Naive B cell (primary cell): ENCODE data around the gene MRPS7. TPM values are rescaled to one million over a fixed set of nuclear protein-coding genes. Genes with fewer than 3 reads are reported as not detected.

ENCODE experiments used
- ATAC-seq, 2 donors: fragments of 150-1000 bp; cut with Tn5 transposase; 2 replicates each; pipeline ENCODE4 v1.10.0; 2021; ENCODE audit warnings: low read depth in 2 of 2, mild to moderate bottlenecking in 2 of 2, moderate library complexity in 2 of 2
- DNase-seq: peaks from one replicate; pipeline ENCODE4 v3.0.0; 2022
- H3K27ac Mint-ChIP-seq, 6 donors: one replicate each; pipeline ENCODE4 v1.8.0; 2020 to 2022; ENCODE audit warnings: mild to moderate bottlenecking in 6 of 6, mixed read lengths in 6 of 6, moderate library complexity in 5 of 6, inconsistent platforms in 2 of 6
- H3K27me3 Mint-ChIP-seq, 3 donors: one replicate each; pipeline ENCODE4 v1.8.0; 2021 to 2022; ENCODE audit warnings: mixed read lengths in 3 of 3, mild to moderate bottlenecking in 1 of 3
- H3K36me3 Mint-ChIP-seq, 2 donors: one replicate each; pipeline ENCODE4 v1.8.0; 2020 to 2022; ENCODE audit warnings: mixed read lengths in 2 of 2, inconsistent platforms in 1 of 2, mild to moderate bottlenecking in 1 of 2
- H3K4me1 Mint-ChIP-seq, 3 donors: one replicate each; pipeline ENCODE4 v1.8.0; 2020 to 2022; ENCODE audit warnings: mixed read lengths in 3 of 3, inconsistent platforms in 1 of 3, mild to moderate bottlenecking in 1 of 3, moderate library complexity in 1 of 3
- H3K4me3 Mint-ChIP-seq, 8 donors: one replicate each; pipeline ENCODE4 v1.8.0; 2020 to 2022; ENCODE audit warnings: mild to moderate bottlenecking in 8 of 8, mixed read lengths in 8 of 8, moderate library complexity in 8 of 8, inconsistent platforms in 2 of 8
- H3K9me3 Mint-ChIP-seq, 7 donors: one replicate each; pipeline ENCODE4 v1.8.0; 2020 to 2022; ENCODE audit warnings: mixed read lengths in 7 of 7, mild to moderate bottlenecking in 5 of 7, inconsistent platforms in 2 of 7, moderate library complexity in 1 of 7
- polyA plus RNA-seq, 6 donors: library from polyadenylated mRNA; unstranded; fragments of 300-500 nt; fragmentation: Illumina TruSeq; gene quantifications; one replicate each; pipeline ENCODE4 v1.2.3, GENCODE V29; 2021; ENCODE audit warnings: low read depth in 6 of 6

The MRPS7 gene
- polyA plus RNA-seq, 6 donors from 2014 or later, result 70.1 to 103 (median 94.4) TPM

DNA sequence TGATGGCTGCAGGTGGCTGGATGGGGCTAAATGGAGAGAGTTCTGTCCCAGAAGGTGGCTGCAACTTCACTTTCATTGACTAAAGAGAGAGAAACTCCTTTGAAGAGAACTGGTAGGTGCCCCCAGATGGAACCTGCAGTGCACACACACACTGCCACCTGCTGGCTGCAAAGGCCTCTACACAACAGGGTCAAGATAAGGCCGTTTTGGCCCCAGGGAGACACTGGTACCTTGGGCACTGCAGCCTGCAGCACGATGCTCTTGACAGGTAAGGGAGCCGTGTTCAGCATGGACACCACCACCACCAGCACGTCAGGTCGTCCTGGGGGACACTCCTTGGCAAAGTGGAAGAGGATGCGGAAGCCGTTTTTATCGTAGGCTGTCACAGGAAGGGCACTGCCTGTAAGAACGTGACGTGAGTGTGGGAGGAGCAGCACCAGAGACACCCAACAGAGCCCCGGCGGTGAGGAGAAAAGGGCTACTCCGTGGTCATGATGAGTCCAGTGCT, 22.9 kb upstream of the MRPS7 start:
- peak overlapping the region in 4 of 6 donors; percentile 61 to 94 (median 83) for H3K27ac Mint-ChIP-seq
- H3K36me3 Mint-ChIP-seq, result peaks cover 4 to 19% of the 10 kb centered on the region in 2 donors
- ATAC-seq (peak; percentile 60 to 78), DNase-seq (peak; percentile 49)
- no peaks in the 10 kb centered on the region for H3K9me3 Mint-ChIP-seq
- peaks cover 9 to 19% (median 12%) of the 10 kb centered on the region in 3 donors for H3K4me1 Mint-ChIP-seq
- H3K27me3 Mint-ChIP-seq, result no peaks in the 10 kb centered on the region
- H3K4me3 Mint-ChIP-seq, result peak overlapping the region in 2 of 8 donors; percentile 83 to 87

DNA sequence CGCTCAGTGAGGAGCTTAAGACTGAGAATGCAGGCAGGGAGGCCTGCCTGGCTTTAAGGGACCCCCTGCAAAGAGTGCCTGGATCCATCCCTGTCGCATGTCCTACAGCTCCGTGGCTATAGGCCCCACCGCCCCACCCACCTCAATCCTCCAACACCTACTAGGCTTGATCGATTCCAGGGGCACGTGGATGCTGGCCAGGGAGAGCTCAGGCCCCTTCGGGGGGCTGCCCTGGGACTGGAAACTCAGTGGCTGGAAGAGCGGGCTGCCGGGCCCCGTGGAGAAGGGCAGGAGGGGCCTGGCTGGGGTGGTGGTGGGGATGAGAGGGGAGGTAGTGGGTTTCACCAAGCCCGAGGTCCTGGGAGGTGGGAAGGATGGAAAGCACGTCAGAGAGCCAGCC, 22.5 kb upstream of the MRPS7 start:
- DNase-seq (no peak), ATAC-seq (no peak)
- Mint-ChIP-seq H3K9me3 (no peaks in the 10 kb centered on the region), H3K27ac (peak overlapping the region in 2 of 6 donors; percentile 77 to 94), H3K36me3 (peaks cover 4 to 18% of the 10 kb centered on the region in 2 donors), H3K27me3 (no peaks in the 10 kb centered on the region), H3K4me3 (no peak overlapping the region), H3K4me1 (peaks cover 12 to 19% (median 12%) of the 10 kb centered on the region in 3 donors)

DNA sequence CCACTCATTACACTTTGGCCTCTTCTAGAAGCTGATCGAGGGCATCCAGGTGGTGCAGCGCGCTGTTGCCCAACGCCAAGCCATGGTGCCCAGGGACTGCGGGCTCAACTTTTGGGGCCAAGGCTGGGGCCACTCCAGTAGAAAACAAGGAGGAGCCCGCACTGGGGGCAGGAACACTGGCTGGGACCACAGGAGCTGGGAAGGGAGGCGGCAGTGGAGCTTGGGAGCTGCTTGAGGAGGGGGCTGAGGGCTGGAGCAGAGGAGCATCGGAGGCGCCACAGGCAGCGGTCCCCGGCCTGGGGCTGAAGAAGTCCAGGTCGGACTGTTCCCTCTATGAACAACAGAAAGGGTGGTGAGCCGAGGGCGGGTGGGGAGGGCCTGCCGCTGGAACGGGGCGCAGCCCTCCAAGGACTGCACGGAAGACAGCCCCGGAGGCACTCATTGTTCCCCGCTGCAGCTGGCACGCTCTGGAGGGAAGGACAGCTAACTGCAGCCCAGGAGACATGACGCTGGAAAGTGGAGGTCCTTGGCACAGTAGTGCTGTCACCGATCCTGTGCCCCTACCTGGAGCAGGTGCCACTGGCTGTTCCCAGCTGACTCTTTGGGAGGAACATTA, 21.8 kb upstream of the MRPS7 start:
- no peak overlapping the region for H3K4me3 Mint-ChIP-seq
- DNase-seq (no peak), ATAC-seq (no peak)
- H3K27me3 Mint-ChIP-seq, result no peaks in the 10 kb centered on the region
- H3K4me1 Mint-ChIP-seq, result peaks cover 17 to 24% (median 18%) of the 10 kb centered on the region in 3 donors
- peak overlapping the region in 4 of 6 donors; percentile 26 to 84 (median 56) for H3K27ac Mint-ChIP-seq
- no peaks in the 10 kb centered on the region for H3K9me3 Mint-ChIP-seq
- peaks cover 4 to 11% of the 10 kb centered on the region in 2 donors for H3K36me3 Mint-ChIP-seq

DNA sequence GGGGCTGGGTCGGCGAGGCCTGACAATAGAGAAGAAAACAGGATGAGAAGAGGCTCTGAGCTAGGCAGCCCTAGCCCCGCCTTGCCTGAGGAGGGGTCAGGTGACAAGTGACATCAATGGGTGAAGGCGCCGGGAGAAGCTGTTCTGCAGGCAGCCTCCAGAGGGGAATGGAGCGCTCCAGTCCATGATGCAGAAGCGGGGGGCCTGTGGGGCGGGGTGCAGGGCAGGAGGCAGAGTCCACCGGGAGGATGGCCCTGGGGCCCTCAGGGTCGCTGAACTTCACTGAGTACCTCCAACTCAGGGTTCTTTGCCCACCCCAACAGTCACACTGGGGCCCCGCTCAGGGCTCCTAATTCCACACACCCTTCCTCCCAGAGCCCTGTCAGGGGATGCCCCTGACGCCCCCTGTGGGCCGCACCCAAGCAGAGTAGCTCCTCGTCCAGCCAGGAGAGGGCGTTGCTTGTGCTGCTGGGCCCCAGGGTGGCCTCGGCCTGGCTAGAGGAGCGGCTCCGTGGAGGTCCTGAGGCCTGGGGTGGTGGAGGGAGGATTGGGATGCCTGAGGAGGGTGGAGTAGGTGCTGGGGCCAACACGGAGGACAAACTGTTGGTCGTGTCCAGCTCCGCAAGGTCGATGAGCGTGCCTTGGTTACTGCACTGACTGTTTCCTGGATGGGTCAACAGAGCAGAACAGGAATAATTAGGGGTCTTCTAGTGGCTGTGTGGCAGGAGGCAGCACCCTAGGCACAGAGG, 21.1 kb upstream of the MRPS7 start:
- DNase-seq, result no peak
- no peak overlapping the region for H3K4me3 Mint-ChIP-seq
- H3K27me3 Mint-ChIP-seq, result no peaks in the 10 kb centered on the region
- H3K27ac Mint-ChIP-seq, result peak overlapping the region in 4 of 6 donors; percentile 26 to 80 (median 69)
- no peaks in the 10 kb centered on the region for H3K9me3 Mint-ChIP-seq
- ATAC-seq, result no peak
- H3K36me3 Mint-ChIP-seq, result peaks cover 4 to 7% of the 10 kb centered on the region in 2 donors
- peaks cover 17 to 25% (median 20%) of the 10 kb centered on the region in 3 donors for H3K4me1 Mint-ChIP-seq

DNA sequence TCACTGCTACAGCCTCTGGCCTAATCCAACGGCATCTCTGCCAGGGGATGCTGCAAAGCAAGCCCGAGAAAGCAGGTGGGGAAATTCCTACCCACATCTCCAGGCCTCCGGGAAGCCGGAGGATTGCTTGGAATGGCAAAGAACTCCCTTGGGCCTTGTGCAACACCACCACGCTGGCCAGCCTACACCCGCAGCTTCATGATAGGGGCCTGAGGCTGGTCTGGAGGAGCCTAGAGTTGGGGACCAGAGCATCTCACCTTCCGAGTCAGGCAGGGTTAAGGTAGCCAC, 20.6 kb upstream of the MRPS7 start:
- Mint-ChIP-seq H3K9me3 (no peaks in the 10 kb centered on the region), H3K36me3 (peaks cover 4 to 7% of the 10 kb centered on the region in 2 donors), H3K27ac (no peak overlapping the region), H3K27me3 (no peaks in the 10 kb centered on the region), H3K4me3 (no peak overlapping the region), H3K4me1 (peaks cover 17 to 30% (median 21%) of the 10 kb centered on the region in 3 donors)
- DNase-seq, result no peak
- ATAC-seq, result no peak

DNA sequence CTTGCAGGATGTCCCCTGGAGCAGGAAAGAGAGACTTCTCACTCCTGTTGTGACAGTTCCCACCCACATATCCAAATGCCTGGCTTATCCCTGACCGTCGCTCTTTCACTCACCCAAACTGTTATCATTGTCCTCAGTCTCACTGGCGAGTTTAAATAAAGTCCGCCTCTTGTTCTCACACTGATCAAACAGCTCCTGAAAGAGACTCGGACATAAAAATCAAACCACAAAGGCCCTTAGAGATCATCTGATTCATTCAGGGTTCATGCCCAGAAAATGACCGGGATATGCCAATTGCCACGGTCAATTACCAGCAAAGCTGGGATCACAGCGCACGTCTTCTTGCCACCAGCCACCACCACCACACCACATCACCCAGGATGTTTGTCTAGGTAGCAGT, 20.2 kb upstream of the MRPS7 start:
- Mint-ChIP-seq H3K27me3 (no peaks in the 10 kb centered on the region), H3K9me3 (no peaks in the 10 kb centered on the region), H3K27ac (peak overlapping the region in 3 of 6 donors; percentile 81 to 87 (median 83)), H3K4me1 (peaks cover 17 to 30% (median 24%) of the 10 kb centered on the region in 3 donors), H3K36me3 (peaks cover 4 to 7% of the 10 kb centered on the region in 2 donors), H3K4me3 (no peak overlapping the region)
- DNase-seq, result no peak
- ATAC-seq, result no peak

DNA sequence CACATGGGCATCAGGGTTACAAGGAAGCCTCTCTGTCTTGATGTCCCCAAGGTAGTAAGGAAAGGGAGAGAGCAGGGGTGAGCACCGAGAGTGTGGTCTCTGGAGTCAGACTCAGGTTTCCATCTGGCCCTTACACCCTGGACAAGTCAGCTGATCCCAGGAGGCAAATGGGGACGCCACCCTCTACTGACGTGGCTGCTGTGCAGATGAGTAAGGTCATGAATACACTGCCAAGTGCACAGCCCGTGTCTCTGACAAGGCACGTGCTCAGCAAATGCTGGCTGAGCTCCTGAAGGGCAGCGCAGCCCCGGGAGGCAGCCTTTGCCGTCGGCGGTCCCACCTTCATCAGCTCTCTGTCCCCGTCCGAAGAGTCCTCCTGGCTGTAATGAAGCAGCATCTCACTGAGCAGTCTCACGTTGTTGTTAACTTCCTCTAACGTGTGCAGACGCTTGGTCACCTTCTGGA, 19.7 kb upstream of the MRPS7 start:
- H3K4me1 Mint-ChIP-seq, result peaks cover 21 to 30% (median 24%) of the 10 kb centered on the region in 3 donors
- H3K4me3 Mint-ChIP-seq, result peak overlapping the region in 1 of 8 donors; percentile 36
- H3K27me3 Mint-ChIP-seq, result no peaks in the 10 kb centered on the region
- peaks cover 4 to 7% of the 10 kb centered on the region in 2 donors for H3K36me3 Mint-ChIP-seq
- DNase-seq (no peak), ATAC-seq (peak in 1 of 2 donors; percentile 3)
- H3K27ac Mint-ChIP-seq, result peak overlapping the region in 5 of 6 donors; percentile 27 to 87 (median 62)
- no peaks in the 10 kb centered on the region for H3K9me3 Mint-ChIP-seq

DNA sequence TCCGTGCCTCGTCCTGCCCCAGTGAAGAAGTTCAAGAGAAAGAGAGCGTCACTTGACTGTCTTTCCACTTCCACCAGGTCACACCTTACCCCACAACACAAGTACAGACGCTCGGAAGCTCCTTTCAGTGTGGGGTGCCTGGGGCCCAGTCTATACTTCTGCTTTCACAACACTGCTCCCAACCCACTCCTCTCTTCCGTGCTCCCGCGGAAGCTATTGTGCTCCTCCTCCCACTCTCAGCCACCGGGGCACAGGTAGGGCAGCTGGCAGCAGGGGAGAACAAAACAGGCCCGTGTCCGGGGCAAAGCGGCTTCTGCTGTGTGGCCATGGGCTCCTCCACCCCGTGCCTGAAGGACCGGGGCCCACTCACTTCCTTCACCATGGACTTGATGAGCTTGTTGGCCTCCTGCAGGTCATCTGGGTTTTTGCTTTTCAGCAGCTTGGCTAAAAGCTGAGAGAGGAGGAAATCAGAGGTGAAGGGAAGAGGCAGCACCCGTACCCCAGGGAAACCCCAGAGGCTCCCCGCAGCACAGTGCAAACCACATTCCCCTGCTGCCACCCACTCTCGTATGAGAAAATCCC, 19.1 kb upstream of the MRPS7 start:
- H3K4me1 Mint-ChIP-seq, result peaks cover 21 to 30% (median 24%) of the 10 kb centered on the region in 3 donors
- peak; percentile 54 to 65 for ATAC-seq
- H3K27me3 Mint-ChIP-seq, result no peaks in the 10 kb centered on the region
- DNase-seq, result no peak
- peak overlapping the region in 4 of 6 donors; percentile 38 to 87 (median 64) for H3K27ac Mint-ChIP-seq
- H3K36me3 Mint-ChIP-seq, result peaks cover 4 to 7% of the 10 kb centered on the region in 2 donors
- H3K9me3 Mint-ChIP-seq, result no peaks in the 10 kb centered on the region
- H3K4me3 Mint-ChIP-seq, result peak overlapping the region in 1 of 8 donors; percentile 36

DNA sequence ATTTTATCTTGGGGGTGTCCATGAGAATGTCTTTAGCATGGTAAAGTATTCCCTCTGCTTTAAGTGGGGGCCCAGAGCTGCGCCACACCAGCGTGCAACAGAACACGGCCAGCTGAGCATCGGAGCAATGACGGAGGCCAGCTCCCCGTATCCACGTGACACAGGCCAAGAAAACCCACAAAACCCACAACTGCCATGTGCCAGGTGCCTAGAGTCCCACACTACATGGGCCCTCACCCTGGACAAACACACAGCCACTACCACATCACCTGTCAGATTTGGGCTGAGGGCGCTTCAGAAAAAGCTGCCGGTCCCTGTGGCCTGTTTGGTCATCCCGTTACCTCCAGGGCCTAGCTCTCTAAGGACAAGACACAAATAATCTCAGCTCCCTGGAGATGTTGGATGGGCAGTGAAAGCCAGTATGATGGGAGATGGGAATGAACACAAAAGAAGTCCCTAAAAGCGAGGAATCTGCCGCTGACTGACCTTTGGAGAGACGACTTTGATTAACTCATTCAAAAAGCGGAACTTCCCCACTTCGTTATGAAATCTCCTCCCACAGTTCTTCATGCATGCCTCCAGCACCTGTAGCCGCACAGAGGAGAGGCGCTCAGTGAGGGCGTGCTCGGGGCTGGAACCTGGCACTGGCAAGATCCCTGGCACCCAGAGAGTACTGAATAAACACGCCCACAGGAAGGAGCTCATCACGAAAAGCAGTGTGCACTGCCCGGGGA, 17.4 kb upstream of the MRPS7 start:
- DNase-seq (peak; percentile 37), ATAC-seq (peak; percentile 69 to 76)
- Mint-ChIP-seq H3K27me3 (no peaks in the 10 kb centered on the region), H3K4me1 (peaks cover 17 to 26% (median 21%) of the 10 kb centered on the region in 3 donors), H3K27ac (peak overlapping the region; percentile 78 to 93 (median 90)), H3K36me3 (peaks cover 0 to 4% of the 10 kb centered on the region in 2 donors), H3K9me3 (no peaks in the 10 kb centered on the region), H3K4me3 (peak overlapping the region in 6 of 8 donors; percentile 2 to 85 (median 45))

DNA sequence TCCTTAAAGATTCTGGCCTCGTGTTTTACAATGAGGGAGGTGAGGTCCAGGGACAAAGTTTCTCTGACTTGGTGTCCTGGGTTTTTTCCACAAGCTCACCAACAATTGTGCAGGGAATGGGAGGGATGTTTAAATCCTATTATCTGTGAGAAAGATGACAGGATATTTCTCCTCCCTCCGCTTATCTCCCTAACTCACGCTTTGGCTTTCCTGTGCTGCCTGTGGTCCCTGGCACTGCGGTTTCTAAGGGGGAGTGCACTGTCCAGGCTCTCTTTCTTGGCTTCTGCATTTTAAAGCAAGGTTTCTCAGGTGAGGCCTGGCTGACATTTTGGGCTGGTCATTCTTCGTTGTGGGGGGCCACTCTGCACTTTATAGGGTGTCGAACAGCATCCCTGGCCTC, 16.7 kb upstream of the MRPS7 start:
- ATAC-seq (no peak), DNase-seq (no peak)
- Mint-ChIP-seq H3K27ac (peak overlapping the region in 3 of 6 donors; percentile 47 to 90 (median 89)), H3K36me3 (peaks cover 0 to 4% of the 10 kb centered on the region in 2 donors), H3K27me3 (no peaks in the 10 kb centered on the region), H3K9me3 (no peaks in the 10 kb centered on the region), H3K4me1 (peaks cover 23 to 32% (median 28%) of the 10 kb centered on the region in 3 donors), H3K4me3 (peak overlapping the region in 2 of 8 donors; percentile 2 to 53)

DNA sequence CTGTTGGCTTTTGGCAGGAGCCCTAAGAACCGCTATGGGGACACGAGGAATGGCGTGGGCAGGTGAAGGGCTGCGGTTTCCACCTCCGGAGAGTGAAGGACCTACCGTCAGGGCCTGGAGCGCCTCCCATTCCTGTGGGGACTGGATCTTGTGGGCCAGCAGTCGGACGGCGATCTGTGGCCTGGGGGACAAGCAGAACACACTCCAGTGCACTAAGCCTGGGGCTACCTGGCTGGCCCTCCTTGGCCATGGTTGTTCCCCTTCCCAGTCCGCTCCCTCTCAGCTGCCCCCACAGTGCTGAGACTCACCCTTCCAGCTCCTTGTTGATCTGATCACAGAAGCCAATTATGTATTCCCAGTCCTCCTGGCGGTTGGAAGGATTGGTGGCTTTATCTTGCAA, 15.3 kb upstream of the MRPS7 start:
- no peaks in the 10 kb centered on the region for H3K27me3 Mint-ChIP-seq
- DNase-seq (no peak), ATAC-seq (no peak)
- peaks cover 0 to 4% of the 10 kb centered on the region in 2 donors for H3K36me3 Mint-ChIP-seq
- peaks cover 28 to 42% (median 36%) of the 10 kb centered on the region in 3 donors for H3K4me1 Mint-ChIP-seq
- H3K4me3 Mint-ChIP-seq, result no peak overlapping the region
- no peaks in the 10 kb centered on the region for H3K9me3 Mint-ChIP-seq
- no peak overlapping the region for H3K27ac Mint-ChIP-seq

DNA sequence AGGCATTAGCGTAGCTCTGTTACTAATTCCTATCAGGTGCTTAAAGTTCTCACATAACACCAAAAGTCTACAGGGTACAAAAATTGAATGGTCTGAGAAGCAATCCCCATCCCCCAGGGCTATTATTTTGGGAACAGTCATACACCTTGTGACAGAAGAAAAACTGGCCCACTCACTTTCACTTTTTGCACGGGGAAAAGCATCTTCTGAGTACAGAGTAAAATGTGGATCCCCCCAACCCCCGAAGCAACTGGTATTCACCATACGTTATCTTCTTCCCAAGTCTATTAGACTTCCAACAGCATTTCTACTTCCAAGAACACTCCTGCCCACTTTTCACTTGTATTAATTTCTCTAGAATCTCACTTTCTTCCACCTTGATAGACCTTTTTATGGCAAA, 12.1 kb upstream of the MRPS7 start:
- Mint-ChIP-seq H3K36me3 (no peaks in the 10 kb centered on the region), H3K27me3 (no peaks in the 10 kb centered on the region), H3K27ac (peak overlapping the region in 5 of 6 donors; percentile 5 to 92 (median 85)), H3K9me3 (no peaks in the 10 kb centered on the region), H3K4me3 (peak overlapping the region in 6 of 8 donors; percentile 58 to 88 (median 78)), H3K4me1 (peaks cover 46 to 63% (median 60%) of the 10 kb centered on the region in 3 donors)
- ATAC-seq (no peak), DNase-seq (no peak)
